A673 (cell line): ENCODE data around the gene PDLIM5.

ENCODE experiments used
- CTCF ChIP-seq: fragments of 300-800, 200-600 bp; sonication (generic); conservative IDR thresholded peaks from 2 replicates; pipeline ENCODE4 v1.5.1; 2017; ENCODE audit warnings: low read depth, mild to moderate bottlenecking, antibody characterized with exemption, low read length, moderate library complexity, mixed read lengths
- EZH2 ChIP-seq: fragments of 200-600 bp; sonication (generic); IDR thresholded peaks from 2 replicates; pipeline ENCODE4 v1.6.1; 2017; ENCODE audit warnings: borderline replicate concordance, low read depth, mild to moderate bottlenecking, mixed read lengths, antibody characterized with exemption, low read length; ENCODE audit not compliant: poor library complexity, severe bottlenecking

- TF ChIP-seq EZH2 = no peak
- TF ChIP-seq CTCF = no peak
Measured at GRCh38 chr4:94561249-94562024, 109.7 kb downstream of the PDLIM5 start.
